ENCODE results near the gene ZNF32.

ZNF32 gene

DNA sequence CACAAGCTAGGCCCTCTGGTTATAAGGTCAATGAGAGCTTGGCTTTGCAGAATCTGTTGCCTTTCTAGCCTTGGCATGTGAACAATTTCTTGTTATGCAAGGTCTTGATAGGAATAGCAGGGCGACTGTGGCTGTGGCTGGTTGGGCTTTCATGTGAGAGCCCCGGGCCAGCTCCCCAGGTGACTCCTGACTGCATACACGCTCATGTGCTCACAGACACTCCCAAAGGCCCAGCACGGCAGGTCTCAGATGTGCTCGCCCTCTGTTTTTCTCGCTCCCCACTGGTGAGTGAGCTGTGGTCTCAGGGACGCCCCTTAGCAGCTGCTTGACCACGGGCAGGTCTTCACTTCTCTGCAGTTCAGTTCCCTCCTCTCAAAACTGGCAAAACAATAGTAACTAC, 37.1 kb upstream of the ZNF32 start:
- TF ChIP-seq EZH2phosphoT487 (conservative IDR thresholded peaks at IDR 0.05; ENCODE audit: low read length) = no peak
- TF ChIP-seq, protein P1, sequence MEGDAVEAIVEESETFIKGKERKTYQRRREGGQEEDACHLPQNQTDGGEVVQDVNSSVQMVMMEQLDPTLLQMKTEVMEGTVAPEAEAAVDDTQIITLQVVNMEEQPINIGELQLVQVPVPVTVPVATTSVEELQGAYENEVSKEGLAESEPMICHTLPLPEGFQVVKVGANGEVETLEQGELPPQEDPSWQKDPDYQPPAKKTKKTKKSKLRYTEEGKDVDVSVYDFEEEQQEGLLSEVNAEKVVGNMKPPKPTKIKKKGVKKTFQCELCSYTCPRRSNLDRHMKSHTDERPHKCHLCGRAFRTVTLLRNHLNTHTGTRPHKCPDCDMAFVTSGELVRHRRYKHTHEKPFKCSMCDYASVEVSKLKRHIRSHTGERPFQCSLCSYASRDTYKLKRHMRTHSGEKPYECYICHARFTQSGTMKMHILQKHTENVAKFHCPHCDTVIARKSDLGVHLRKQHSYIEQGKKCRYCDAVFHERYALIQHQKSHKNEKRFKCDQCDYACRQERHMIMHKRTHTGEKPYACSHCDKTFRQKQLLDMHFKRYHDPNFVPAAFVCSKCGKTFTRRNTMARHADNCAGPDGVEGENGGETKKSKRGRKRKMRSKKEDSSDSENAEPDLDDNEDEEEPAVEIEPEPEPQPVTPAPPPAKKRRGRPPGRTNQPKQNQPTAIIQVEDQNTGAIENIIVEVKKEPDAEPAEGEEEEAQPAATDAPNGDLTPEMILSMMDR (IDR thresholded peaks at IDR 0.05; ENCODE audit: insufficient read depth, low read length, poor library complexity, severe bottlenecking) = no peak

DNA sequence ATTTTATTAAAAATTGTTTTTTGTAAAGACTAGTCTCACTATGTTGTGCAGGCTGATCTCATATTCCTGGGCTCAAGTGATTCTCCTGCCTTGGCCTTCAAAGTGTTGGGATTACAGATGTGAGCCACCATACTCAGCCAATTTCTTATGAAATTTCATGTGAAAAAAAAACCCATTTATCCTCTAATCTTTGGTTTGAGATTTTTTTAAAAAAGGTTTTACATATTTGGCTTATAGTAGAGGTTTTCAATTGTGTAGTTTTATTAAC, 35.5 kb upstream of the ZNF32 start:
- TF ChIP-seq, protein P1 (IDR thresholded peaks at IDR 0.05; ENCODE audit: insufficient read depth, low read length, poor library complexity, severe bottlenecking) = no peak
- TF ChIP-seq EZH2phosphoT487 (conservative IDR thresholded peaks at IDR 0.05; ENCODE audit: low read length) = no peak
- no peaks in the 10 kb centered on the region for H3K36me3 ChIP-seq (ENCODE audit: low read length)

More for the DNA sequence above, 37.1 kb upstream of the ZNF32 start:
- H3F3A ChIP-seq (ENCODE audit: insufficient read depth) = no peaks in the 10 kb centered on the region
- H3K27me3 ChIP-seq (ENCODE audit: low read length) = 0 out of 2 replicates have a peak, but pooled peaks cover 2% of the 10 kb centered on the region
- no peak overlapping the region for H3K4me3 ChIP-seq (ENCODE audit: insufficient read depth, low read length, poor library complexity, severe bottlenecking)
- no peak overlapping the region for H2AFZ ChIP-seq (ENCODE audit: low read depth, low read length, severe bottlenecking)
- H4K20me1 ChIP-seq (ENCODE audit: low read depth, low read length) = no peaks in the 10 kb centered on the region
- no peak overlapping the region for H3K27ac ChIP-seq (ENCODE audit: low read depth, low read length)
- H3K79me2 ChIP-seq (ENCODE audit: insufficient read depth, low read length) = no peaks in the 10 kb centered on the region
- no peak overlapping the region for H3K4me2 ChIP-seq (ENCODE audit: low read depth, low read length, poor library complexity, severe bottlenecking)
- no peaks in the 10 kb centered on the region for H3K9me2 ChIP-seq (replicated peaks; ENCODE audit: insufficient read depth, low read length)
- H3K9me3 ChIP-seq (ENCODE audit: insufficient read depth, low read length) = no peaks in the 10 kb centered on the region
- H3K36me3 ChIP-seq (ENCODE audit: low read length) = no peaks in the 10 kb centered on the region
- H3K9ac ChIP-seq (ENCODE audit: low read length) = no peak overlapping the region

DNA sequence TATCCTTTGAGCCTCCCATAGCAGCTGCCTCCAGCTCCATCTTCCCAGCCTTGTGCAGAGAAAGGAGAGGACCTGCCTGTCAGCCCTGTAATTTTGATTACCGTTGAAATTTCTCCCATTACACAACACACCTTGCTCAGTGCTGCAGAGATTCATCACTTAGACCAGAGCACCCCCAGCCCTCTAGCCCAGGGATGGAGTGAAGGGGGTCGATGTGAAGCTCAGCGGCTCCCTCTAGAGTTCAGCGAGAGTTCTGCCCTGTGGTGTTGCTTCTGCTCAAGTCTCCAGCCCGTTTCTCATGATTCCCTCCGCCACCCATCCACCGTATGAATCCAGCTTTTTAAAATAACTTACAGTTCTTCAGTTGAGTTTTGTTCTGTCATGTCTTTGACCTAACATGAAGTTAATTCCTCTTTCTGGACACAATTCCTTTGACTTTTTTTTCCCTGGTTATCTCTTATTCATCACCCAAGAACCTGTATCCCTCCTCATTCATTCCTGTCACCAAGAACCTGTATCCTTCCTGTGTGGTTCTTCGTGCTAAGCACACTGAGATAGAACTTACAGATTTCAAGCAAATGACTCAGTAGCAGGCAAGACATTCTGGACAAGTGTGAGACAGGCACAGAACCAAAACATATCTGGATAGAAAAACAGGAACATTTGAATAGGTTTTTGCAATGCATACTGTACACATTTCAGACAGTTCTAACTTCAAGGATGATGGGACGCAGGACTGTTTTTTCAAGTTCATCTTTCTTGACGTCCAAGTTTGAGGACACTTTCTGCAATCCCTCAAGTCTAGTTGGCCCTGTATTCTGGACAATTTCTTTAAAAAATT, 35.0 kb upstream of the ZNF32 start:
- Histone ChIP-seq H3K9me2 (replicated peaks; ENCODE audit: insufficient read depth, low read length) (no peaks in the 10 kb centered on the region), H3K79me2 (ENCODE audit: insufficient read depth, low read length) (no peaks in the 10 kb centered on the region), H4K20me1 (ENCODE audit: low read depth, low read length) (no peaks in the 10 kb centered on the region), H3K27me3 (ENCODE audit: low read length) (0 out of 2 replicates have a peak, but pooled peaks cover 2% of the 10 kb centered on the region), H3K36me3 (ENCODE audit: low read length) (no peaks in the 10 kb centered on the region), H3K4me3 (ENCODE audit: insufficient read depth, low read length, poor library complexity, severe bottlenecking) (no peak overlapping the region), H2AFZ (ENCODE audit: low read depth, low read length, severe bottlenecking) (no peak overlapping the region), H3K4me2 (ENCODE audit: low read depth, low read length, poor library complexity, severe bottlenecking) (no peak overlapping the region), H3F3A (ENCODE audit: insufficient read depth) (no peaks in the 10 kb centered on the region), H3K9me3 (ENCODE audit: insufficient read depth, low read length) (no peaks in the 10 kb centered on the region), H3K9ac (ENCODE audit: low read length) (no peak overlapping the region), H3K27ac (ENCODE audit: low read depth, low read length) (no peak overlapping the region)
- TF ChIP-seq, protein P1 (IDR thresholded peaks at IDR 0.05; ENCODE audit: insufficient read depth, low read length, poor library complexity, severe bottlenecking) = no peak
- TF ChIP-seq EZH2phosphoT487 (conservative IDR thresholded peaks at IDR 0.05; ENCODE audit: low read length) = no peak

More for the DNA sequence above, 35.5 kb upstream of the ZNF32 start:
- no peak overlapping the region for H3K4me2 ChIP-seq (ENCODE audit: low read depth, low read length, poor library complexity, severe bottlenecking)
- H3K9ac ChIP-seq (ENCODE audit: low read length) = no peak overlapping the region
- 0 out of 2 replicates have a peak, but pooled peaks cover 2% of the 10 kb centered on the region for H3K27me3 ChIP-seq (ENCODE audit: low read length)
- no peak overlapping the region for H3K27ac ChIP-seq (ENCODE audit: low read depth, low read length)
- no peak overlapping the region for H3K4me3 ChIP-seq (ENCODE audit: insufficient read depth, low read length, poor library complexity, severe bottlenecking)
- no peaks in the 10 kb centered on the region for H4K20me1 ChIP-seq (ENCODE audit: low read depth, low read length)
- H3K79me2 ChIP-seq (ENCODE audit: insufficient read depth, low read length) = no peaks in the 10 kb centered on the region
- H2AFZ ChIP-seq (ENCODE audit: low read depth, low read length, severe bottlenecking) = no peak overlapping the region
- H3F3A ChIP-seq (ENCODE audit: insufficient read depth) = no peaks in the 10 kb centered on the region
- H3K9me2 ChIP-seq (replicated peaks; ENCODE audit: insufficient read depth, low read length) = no peaks in the 10 kb centered on the region
- no peaks in the 10 kb centered on the region for H3K9me3 ChIP-seq (ENCODE audit: insufficient read depth, low read length)
